ENCODE results near the gene PLD2. TPM values are rescaled to one million over a fixed set of nuclear protein-coding genes. Genes with fewer than 3 reads are reported as not detected.
A peak's percentile ranks its signal among the peaks of the same experiment; 100 is the strongest.

The PLD2 gene
- total RNA-seq, 1 experiment from 2014 or later = 3.7 TPM

DNA sequence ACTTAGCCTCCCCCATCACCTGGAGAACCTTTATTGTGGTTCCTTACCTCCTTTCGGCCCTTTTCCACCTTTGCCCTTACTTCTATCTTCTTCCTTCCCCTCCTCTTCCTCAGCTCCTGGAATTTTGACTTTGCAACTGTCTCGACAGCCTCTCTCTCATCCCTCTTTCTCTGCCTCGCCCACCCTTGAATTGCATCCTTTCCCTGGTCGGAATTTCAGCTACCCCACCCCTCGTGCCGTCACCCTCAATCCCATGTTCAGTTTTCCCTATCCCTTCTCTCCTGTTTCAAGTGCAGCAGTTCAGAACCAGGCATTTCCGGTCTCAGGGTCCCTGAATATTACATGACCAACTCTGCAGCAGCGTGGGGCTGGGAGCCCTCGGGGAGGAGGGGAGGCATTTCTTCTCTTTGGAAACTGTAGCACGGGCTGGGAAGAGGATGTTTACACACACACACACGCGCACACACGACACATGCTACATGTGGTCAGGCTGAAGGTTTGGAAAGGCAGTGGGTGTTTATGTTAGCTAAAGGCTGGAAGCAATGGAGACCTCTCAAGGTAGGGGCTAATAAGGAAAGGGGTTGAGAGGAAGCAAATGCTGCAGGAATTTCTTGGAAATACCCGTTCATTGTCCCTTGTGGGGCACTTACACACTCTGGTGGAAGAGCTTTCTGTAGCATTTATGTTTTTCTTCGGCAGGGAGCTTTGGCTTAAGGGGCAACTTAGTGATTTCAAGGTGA lies 27.2 kb downstream of the PLD2 start:
- peak; percentile 50 for DNase-seq (ENCODE audit: low read depth)

DNA sequence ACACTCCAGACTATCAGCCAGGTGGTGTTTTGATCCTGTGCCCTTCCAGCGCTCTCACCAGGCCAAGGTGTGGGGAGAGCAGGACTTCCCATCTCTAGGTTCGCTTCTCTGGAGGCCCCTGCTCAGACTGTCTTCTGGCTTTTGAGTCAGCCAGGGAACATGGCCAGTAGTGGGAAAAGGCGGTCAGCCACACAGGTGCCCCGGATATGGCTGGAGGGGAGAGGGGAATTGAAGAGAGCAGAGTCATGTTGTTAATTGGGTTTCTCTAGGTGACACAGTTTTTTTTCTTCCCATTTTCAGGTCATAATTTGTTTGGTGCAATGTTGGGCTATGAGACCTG lies 27.7 kb downstream of the PLD2 start:
- no peak for DNase-seq (ENCODE audit: low read depth)

DNA sequence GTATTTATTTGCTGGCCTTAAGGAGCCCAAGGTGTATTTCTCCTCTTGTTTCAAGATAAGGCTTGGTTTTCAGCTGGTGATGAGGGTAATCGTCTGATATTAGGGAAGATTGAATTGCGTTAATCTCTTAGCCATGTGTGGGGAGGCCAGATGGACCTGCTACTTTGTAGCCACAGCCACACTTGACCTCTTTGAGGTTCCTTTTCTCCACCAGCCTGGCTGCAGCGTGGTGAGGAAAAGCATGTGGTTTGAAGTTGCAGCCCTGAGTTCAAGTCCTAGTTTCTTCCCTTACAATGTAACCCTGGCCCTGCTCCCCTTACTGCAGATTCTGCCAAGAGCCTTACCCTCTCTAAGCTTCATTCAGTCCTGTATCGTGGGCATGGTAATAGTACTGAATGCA lies 29.3 kb downstream of the PLD2 start:
- DNase-seq (ENCODE audit: low read depth) = no peak

DNA sequence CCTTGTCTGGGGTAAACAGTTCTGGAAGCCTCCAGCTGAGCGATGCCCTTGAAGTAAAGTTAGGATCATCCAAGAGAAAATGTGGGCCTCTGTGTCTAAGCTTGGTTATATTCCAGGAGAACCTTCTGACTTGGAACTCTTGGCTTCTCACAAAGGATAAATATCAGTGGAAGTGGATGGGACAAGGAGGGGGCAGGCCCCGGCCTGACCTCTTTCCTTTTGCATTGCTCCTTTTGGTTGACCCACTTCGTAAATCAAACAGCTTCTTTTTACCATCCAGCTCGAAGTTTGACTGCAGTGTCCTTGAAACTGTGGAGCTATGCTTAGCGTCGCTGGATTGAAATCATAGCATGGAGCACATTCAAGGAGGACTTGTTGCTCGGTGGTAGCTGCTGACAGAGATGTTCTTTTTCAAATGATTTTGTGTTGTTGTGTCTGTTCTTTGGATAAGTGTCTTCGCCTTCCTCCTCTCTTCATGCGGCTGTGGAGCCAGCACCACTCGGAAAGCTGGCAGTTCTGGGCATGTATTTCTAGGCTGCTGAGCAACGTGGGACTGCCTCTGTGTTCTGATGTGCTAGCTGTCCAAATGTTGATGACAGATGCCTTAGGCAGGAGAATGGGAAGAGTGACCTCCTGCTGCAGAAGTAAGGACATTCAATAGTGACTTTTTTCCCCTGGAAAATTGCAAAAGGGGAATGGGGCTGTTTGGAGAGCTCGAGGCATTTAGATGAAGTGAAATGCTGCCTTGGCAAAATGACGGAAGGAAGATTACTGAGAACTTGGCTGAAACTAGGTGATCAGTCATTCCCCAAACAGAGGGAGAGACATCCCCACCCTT lies 30.7 kb downstream of the PLD2 start:
- no peak for DNase-seq (ENCODE audit: low read depth)

DNA sequence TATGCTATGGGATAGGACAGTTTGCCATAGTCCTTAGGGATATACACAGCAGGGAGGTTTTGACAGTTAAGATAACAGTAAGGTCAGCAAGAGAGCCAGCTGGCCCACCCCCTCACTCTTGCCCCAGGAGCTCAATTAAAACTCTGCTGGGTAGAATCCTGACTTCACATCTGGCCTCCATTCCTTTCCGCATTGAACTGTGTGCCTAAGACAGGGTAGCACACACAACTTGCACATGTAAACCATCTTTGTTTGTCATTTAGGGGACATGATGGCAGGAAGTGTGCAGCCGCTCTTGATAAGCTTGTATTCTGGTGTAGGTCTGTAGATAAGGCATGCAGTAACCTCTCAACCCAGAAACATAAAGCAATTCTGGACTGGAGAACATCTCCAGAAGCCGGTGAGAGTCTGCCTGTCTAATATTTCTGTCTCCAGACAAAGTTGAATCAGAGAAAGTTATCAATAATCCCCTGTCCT lies 31.4 kb downstream of the PLD2 start:
- no peak for DNase-seq (ENCODE audit: low read depth)

DNA sequence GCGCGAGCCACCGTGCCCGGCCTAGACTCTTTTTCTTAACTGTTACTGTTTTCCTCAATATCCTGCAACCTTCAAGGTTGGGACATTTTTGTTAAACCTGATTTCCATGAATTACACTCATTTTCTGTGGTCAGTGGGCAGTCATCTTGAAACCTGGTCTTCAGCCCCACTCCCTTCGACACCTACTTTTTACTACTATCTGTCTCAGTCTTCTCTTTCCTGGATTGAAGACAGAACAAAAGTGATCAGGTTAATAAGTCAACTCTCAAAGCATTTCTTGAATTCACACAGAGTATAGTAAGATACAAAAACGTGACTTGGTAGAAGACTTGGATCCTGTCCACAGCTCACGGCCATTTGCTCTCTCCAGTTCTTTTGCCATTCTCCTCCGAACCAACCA lies 32.3 kb downstream of the PLD2 start:
- DNase-seq (ENCODE audit: low read depth) = no peak

DNA sequence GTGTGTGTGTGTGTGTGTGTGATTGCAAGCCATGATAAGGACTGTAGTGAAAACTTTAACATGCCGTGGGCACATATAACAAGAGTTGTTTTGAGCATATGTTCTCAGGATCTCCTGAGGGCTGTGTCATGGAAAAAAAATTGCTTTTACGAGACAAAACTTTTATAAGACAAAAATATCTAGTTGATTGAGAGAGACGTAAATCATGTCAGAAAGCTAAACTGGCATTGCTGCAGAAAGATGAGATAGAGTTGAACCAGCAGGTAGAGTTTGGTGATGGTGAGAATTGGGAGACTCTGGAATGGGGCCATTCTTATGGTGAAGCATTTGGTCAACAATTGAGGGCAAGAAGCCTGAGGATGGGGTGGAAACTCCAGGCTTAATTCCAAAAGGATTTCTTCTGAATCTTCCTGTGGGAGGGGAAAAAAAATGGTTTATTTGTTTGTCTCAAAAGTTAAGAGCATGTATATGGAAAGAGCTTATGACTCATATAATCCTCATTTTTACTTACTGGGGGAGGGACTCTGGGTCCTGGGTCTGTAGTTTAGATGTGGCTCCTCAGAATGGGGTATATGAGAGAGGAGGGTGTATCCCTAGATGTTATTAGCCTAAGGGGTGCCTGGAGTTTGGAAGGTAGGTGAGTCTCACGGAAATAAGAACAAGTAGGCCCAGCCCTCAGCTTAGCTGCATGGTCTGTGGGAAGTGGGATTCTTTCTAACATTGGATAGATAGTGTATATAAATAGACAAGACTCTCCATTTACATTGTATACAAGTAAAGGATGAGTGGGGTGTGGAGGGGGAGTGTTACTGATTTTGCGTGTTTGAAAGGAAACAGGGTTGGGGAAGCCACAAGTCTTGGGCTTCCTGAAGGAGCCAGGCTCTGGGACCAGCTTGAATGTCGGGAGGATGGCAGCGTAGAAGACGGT lies 33.3 kb downstream of the PLD2 start:
- no peak for DNase-seq (ENCODE audit: low read depth)

DNA sequence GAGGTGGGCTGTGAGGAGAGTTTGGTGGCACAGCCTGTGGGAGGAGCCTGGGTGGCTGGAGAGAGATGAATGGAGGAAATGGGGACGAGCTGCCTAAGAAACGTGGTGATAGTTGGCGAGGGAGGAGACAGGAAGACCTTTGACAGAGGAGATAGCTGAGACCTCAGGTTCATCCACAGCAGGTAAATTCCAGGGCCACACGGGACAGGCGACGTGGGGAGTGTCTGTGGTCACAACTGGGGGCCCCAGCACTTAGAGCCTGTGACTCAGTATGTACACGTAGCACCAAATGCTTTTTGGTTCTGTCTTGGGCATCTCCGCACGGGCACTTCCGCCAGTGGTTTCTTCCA lies 33.9 kb downstream of the PLD2 start:
- no peak for DNase-seq (ENCODE audit: low read depth)

DNA sequence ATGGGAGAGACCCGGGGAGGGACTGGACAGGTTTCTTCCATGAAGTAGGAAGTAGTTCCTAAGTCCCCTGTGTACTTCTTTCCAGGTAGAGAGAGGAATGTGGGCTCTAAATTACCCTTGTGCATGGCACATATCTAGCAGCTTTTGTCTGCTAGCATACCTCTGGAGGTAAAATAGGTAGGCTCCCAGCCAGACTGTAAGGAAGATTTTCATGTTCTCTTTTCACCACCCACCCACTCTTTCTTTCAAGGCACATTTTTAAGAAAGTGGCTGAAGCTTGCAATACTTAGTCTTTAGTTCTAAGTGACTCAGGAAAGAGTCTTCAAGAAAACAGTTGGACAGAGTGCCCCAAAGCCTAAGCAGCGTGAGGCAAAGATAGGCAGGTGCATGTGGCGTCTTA lies 35.4 kb downstream of the PLD2 start:
- DNase-seq (ENCODE audit: low read depth) = no peak

DNA sequence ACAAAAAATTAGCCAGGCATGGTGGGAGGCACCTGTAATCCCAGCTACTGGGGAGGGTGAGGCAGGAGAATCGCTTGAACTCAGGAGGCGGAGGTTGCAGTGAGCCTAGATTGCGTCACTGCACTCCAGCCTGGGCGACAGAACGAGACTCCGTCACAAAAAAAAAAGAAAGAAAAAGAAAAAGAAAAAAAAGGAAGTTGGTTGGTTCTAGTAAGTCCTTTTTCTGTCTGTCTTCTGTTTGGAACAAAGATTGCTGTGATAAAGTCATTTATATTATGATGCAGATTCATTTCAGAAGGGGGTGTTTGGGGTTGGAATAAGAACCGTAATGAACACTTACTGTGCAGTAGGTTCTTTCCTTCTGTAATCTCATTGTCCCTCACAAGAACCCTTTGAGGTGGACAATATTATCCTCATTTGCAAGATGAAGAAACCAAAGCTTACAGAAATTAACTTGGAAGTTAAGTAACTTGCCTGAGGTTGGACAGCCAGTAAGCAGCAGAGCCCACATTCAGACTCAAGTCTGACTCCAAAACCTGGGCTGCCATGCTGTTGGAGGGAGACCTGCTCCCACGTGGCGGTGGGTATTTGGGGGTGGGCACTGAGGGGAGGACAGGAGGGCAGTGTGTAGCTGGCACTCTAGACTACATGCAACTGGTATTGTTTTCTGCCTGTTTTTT lies 36.5 kb downstream of the PLD2 start:
- DNase-seq (ENCODE audit: low read depth) = no peak

DNA sequence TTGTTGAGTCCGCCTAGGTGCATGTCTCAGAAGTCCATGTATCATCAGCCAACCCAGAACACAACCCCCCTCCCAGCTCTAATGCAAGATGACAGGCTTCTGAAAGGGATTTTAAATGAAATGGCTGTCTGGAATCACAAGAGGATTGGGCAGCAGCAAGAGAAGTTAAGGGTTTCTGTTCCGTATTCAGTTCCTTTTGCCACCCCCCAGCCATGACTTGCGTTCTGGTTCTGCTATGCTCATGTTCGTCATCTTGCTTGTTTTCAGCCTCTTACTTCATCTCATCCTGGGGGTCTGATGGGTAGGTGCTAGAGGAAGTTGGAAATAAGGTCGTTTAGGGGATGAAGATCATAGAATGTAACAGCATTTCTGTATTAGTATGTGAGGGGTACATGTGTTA lies 38.2 kb downstream of the PLD2 start:
- DNase-seq (ENCODE audit: low read depth) = no peak

DNA sequence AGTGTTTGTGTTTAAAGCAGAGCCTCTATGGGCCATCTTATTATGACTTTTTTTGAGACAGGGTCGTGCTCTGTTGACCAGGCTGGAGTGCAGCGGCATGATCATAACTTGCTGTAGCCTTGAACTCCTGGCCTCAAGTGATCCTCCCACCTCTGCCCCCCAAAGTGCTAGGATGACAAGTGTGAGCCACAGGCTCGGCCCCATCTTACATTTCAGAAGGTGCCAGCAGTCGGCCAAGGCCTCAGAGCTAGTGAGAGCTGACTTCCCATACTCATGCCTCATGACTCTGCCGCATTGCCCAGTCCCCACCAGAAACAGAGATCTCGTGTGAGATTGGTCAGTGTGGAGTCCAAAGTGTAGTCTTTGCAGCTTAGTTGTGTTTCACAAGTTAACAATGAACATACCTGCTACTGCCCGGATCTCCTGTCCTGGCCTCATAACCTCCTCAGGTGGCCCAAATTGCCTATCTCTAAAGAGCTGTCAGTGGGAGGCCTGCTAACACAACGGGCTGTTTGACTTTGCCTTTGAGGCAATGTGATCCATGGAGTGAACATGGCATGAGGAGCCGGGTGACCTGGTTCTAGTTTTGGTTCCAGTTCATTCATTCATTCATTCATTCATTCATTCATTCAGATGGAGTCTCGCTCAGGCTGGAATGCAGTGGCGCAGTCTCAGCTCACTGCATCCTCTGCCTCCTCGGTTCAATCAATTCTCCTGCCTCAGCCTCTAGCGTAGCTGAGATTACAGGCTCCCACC lies 39.9 kb downstream of the PLD2 start:
- no peak for DNase-seq (ENCODE audit: low read depth)

DNA sequence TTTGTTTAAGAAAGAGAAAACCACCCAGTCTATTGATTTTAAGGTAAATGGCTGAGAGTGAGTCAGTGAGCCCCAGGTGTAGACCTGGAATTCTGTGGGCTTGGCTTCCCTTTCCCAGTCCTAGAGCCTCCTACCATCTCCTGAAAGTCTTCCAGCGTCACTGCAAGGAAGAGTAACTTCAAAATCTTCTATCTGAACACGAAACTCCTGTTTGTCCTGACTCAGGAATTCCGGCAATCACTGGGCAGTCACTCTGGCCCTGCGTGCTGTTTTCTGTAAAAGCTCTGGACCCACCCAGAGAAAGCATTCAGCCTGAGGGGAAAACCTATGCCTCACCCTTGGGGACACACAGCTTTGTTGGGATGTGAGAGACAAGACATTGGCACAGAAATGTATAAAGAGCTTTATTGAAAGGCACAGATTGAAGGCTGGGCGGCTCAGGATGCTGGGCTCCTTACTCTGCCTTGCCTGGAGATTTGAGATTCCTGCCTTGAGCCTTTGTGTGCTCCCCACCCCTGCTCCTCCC lies 42.1 kb downstream of the PLD2 start:
- no peak for DNase-seq (ENCODE audit: low read depth)

DNA sequence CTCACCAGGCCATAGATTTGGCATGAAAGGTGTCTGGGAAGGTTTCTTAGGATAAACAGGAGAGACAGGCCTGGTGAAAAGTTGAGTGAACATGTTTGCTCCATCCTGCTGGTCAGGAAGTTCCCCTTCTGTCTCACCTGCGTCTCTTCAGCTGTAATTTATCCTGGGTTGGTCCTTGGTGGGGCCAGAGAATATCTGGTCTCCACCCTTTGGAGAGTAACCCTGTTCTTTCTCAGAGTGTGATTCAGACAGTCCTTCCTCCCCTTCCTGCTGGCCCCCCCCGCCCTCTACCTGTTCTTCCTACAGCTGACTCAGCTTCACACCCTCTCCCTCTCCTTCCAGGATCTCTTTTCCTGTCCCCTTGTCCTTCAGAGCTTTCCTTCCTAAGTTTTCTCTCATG lies 43.3 kb downstream of the PLD2 start:
- DNase-seq (ENCODE audit: low read depth) = no peak

DNA sequence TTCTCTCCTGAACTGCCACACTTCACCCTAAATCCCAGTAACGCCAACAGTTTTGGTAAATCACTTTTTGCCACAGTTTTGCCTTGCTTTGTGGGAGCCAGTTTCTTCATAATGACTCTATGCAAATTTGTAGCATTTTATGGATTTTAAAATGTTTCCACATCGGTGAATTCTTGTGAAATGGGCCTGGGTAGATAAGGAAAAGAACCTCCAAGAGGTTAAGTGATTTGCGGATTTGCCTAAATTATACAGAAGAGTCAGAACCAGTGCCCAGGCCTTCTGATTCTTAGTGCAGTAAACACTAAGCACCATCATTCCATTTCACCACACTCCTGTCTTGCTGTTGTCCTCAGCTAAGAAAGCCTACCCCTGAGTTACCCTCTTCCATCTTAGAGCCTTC lies 44.1 kb downstream of the PLD2 start:
- DNase-seq (ENCODE audit: low read depth) = no peak

DNA sequence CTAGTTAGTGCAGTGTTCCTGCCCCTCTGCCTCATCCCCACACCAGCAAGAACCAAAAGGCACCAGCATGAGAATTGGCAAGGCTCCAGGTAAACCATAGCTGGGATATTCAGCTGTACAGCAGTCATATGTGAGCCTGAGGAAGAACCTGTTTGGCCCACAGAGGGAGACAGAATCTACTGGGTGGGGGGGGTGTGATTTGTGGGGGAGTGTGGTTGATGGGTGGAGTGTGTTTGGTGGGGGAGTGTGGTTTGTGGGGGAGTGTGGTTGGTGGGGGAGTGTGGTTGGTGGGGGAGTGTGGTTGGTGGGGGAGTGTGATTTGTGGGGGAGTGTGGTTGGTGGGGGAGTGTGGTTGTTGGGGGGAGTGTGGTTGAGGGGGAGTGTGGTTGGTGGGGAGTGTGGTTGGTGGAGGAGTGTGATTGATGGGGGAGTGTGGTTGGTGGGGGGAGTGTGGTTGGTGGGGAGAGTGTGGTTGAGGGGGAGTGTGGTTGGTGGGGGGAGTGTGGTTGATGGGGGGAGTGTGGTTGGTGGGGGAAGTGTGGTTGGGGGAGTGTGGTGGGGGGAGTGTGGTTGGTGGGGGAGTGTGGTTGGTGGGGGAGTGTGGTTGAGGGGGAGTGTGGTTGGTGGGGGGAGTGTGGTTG lies 45.7 kb downstream of the PLD2 start:
- DNase-seq (ENCODE audit: low read depth) = peak; percentile 16

DNA sequence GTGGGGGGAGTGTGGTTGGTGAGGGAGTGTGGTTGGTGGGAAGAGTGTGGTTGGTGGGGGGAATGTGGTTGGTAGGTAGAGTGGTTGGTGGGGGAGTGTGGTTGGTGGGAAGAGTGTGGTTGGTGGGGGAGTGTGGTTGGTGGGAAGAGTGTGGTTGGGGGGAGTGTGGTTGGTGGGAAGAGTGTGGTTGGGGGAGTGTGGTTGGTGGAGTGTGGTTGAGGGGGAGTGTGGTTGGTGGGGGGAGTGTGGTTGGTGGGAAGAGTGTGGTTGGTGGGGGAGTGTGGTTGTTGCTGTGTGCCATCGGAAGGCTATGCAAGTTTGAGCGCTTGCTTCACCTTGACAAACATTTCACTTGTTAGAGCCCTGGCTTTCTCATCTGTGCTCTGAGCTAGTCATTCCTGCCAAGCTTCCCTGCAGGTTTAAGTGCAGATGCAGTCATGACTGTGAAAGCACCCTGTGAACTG lies 46.3 kb downstream of the PLD2 start:
- no peak for DNase-seq (ENCODE audit: low read depth)

DNA sequence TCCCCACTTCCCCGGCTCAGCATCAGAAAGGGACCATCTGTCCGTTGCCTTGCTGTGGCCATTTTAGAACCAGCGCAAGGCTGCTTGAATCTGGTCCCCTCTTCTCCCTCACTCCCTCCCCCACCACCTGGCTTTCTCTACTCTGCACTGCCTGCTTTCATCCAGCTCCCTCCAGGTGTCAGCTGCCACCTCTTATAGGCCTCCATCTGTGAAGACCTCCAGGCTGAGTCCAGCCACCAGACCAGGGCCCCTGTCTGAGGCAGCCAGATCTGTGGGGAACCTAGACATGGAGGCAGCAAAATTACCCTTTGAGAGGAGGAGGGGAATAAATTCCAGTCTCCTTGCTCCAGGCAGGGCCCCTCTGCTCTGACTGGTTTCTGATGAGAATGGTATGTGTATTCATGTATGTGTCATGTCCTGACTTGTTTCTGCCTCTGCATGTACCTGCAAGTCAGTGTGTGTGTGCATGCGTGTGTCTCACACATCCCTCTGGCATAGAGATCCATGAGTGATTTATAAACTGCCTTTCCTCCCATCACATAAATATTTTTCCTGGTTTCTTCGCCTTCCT lies 47.2 kb downstream of the PLD2 start:
- no peak for DNase-seq (ENCODE audit: low read depth)

DNA sequence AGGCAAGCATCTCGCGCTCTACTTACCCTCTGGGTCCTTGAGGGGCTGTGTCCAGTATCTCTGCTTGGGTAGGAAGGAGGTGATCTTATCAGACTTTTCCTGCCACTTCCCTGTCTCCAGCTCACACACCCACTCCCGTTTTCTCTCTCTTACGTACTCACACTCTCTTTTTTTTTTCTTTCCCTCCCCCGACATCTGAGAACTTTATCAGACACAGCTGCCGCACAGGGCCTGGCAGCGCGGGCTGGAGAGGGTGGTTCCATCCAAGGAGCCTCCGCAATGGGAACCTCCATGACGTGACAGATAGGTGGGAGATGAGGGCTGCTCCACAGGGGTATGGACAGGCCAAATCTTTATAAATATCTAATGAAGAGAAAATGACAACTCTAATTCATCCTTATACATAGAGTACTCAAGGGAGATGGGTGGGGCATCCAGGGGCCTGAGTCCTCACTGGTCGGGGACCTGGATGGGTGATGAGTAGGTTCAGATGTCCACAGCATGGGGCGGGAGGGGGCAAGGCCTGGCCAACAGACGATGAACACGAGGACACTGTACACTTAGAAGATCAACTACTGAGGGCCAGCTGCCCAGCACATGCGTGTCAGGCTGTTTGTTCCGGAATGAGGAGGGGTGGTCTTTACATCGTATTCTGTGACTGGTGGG lies 49.5 kb downstream of the PLD2 start:
- DNase-seq (ENCODE audit: low read depth) = no peak

Measured in Daoy (cell line).